Esophagus muscularis mucosa (tissue), 3 donors: ENCODE results near the gene SMCHD1.

Source experiments
- CTCF ChIP-seq, 3 experiments: fragments of 200-600 bp in 2 of 3; fragments of 450-650 bp in 1 of 3; sonication (generic) in 2 of 3; IDR thresholded peaks; one replicate each; pipeline ENCODE4 v1.5.1; 2017 to 2019; ENCODE audit warnings: antibody characterized with exemption in 3 of 3, mild to moderate bottlenecking in 2 of 3, moderate library complexity in 1 of 3
- POLR2A ChIP-seq: fragments of 450-650 bp; IDR thresholded peaks from one replicate; pipeline ENCODE4 v1.6.1; 2017; ENCODE audit warnings: antibody characterized with exemption, moderate library complexity, mild to moderate bottlenecking, low read depth
- POLR2AphosphoS5 ChIP-seq, 2 donors: sonication (generic); formaldehyde crosslinking; IDR thresholded peaks; one replicate each; pipeline ENCODE4 v1.6.1; 2017; ENCODE audit warnings: antibody characterized with exemption in 2 of 2

- TF ChIP-seq POLR2AphosphoS5 (IDR thresholded peaks at IDR 0.05) (no peak), CTCF (IDR thresholded peaks at IDR 0.05) (no peak), POLR2A (no peak)
Observed at GRCh38 chr18:2826581-2826980, 171.1 kb downstream of the SMCHD1 start.
